ELR (cell line): Measurements from ENCODE around the gene OR11H6.
"Not testable (repeated sequence)": the region's sequence is repeated elsewhere in the genome, so short reads cannot be mapped to it uniquely, and the experiment has no call there.

Experiments used
- DNase-seq: peaks from one replicate; pipeline ENCODE4 v3.0.0-alpha.2; 2015; ENCODE audit warnings: low read depth

Gene OR11H6

GRCh38 chr14:20223410-20223809 is at the start of gene OR11H6:
TSS of gene OR11H6 (plus strand) at chr14:20223710. CDS start at chr14:20223710, 0 bp downstream.
- no peak for DNase-seq

GRCh38 chr14:20174205-20174604 is 49.3 kb upstream of the OR11H6 start:
- not testable (repeated sequence) for DNase-seq

DNA sequence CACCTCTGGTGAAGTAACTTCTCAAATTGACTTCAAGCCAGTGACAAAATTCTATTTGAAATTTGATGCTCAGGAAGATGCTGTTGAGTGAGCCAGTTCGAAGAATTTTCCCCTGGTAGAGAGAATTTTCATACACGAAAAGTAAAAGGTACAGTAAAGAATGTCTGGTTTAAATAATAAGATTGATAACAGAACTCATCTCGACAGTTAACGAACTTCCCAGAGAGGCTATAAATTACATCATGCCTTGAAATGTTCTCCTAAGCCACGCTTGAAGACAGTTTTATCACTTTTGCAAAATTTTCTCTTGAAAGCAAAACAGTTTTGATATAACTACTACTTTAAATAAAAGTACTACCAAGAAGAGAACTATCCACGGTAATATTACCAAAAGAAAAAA is 47.2 kb upstream of the OR11H6 start:
- DNase-seq, result no peak

GRCh38 chr14:20177433-20177974 is 46.0 kb upstream of the OR11H6 start:
- no peak for DNase-seq

DNA sequence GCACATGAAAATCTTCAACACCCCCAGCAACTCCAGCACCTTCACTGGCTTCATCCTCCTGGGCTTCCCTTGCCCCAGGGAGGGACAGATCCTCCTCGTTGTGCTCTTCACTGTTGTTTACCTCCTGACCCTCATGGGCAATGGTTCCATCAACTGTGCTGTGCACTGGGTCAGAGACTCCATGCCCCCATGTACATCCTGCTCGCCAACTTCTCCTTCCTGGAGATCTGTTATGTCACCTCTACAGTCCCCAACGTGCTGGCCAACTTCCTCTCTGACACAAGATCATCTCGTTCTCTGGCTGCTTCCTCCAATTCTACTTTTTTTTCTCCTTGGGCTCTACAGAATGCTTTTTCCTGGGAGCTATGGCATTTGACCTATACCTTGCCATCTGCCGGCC is 44.3 kb upstream of the OR11H6 start:
- no peak for DNase-seq

DNA sequence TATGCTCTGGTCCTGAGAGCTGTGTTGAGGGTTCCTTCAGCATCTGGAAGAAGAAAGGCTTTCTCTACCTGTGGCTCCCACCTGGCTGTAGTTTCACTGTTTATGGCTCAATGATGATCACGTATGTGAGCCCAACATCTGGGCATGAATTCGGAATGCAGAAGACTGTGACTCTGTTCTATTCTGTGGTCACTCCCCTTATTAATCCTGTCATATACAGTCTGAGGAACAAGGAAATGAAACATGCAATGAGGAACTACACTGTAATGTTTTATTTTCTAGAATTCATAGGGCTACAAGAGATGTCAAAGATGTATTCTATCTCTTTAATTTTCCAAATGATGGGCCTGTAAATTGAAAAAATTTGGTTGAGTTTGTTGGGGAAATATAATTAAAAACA is 43.6 kb upstream of the OR11H6 start:
- no peak for DNase-seq

DNA sequence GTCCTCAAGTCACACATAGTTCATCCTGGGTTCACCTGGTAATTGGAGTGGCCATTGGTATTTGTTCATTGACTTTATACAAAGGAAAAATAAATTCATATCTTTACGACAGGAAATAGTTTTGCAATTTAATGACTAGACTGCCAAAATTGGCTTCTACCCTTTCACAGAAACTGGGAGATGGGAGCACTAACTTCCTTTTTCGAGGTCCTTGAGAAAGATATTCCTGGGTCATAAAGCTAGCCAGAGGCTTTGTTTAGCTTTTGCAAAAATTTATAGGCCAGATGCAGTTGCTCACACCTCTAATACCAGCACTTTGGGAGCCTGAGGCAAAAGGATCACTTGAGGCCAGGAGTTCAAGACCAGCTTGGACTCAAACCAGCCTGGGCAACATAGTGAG is 43.0 kb upstream of the OR11H6 start:
- DNase-seq, result no peak

- DNase-seq, result no peak
These were observed 39.3 kb upstream of the OR11H6 start for GRCh38 chr14:20184181-20184580.

DNA sequence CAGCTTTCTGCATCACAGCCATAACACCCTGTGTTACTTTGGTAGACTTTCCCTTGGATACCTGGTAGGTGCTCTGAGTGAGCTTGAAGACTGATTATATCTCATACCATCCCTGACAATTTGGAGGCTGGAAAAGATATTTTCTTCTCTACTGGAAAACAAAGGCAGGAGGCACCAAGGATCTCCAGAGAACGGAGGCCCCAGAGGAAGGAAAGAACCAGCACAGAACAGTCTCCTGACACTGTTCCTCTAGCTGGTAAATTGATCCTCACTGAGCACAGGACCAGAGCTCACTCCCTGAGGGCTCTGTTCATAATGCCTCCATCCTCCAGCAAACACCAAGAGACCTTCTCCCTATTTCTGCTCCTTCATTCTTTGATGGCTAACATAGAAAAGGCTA is 32.9 kb upstream of the OR11H6 start, which contains the start of gene OR11G2:
Gene OR11G2 (plus strand): TSS at position 301 of the 400 bp plus-strand sequence. CDS start 6,542 bp downstream, outside the sequence.
- no peak for DNase-seq

GRCh38 chr14:20191396-20191795 is 32.1 kb upstream of the OR11H6 start:
- DNase-seq, result no peak

DNA sequence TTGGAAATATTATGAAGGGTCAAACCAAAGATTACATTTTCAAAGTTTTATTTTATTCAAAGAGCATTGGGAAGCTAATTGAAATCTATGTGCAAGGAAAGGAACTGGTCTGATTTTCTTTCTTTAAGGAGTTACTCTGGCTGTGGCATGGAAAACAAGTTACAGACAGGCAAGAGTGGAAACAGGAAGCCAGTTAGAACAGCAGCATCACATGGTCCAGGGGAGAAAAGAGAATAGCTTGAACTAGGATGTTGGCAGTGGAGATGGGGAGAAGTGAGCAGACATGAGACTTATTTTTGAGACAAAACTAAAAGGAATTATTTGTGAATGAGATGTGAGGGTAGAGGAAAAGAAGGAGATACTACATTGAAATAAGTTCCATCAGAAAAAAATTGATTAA is 29.4 kb upstream of the OR11H6 start:
- no peak for DNase-seq

DNA sequence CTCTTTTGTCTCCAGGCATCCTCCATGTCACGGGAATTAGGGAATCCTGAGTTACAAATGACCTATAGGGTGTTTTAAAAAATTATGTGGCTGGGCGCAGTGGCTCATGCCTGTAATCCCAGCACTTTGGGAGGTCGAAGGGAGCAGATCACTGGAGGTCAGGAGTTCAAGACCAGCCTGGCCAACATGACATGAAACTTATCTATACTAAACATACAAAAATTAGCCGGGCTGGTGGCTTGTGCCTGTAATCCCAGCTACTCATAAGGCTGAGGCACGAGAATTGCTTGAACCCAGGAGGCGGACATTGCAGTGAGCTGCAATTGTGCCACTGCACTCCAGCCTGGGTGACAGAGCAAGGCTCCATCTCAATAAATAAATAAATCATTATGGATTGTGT is 28.3 kb upstream of the OR11H6 start:
- not testable (repeated sequence) for DNase-seq

DNA sequence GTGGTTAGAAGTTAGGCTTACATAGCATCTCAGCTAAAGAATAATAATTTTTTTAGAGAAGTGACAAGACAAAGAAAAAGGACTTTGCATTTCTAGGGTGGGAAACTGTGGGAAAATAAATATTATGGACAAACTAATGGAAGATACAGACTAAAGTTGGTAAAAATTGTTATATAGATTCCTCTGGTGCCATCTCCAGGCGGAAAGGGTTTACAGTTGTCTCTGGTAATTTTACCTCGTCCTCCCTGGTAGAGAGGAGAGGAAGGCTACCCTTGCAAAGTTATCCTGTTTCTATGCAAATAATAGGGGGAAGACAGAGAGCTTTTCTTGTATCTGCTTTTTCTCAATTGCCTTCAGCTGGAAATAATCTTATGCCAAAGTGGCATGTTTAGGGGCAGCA is 27.6 kb upstream of the OR11H6 start:
- no peak for DNase-seq

GRCh38 chr14:20197459-20197858 is 26.1 kb upstream of the OR11H6 start:
- no peak for DNase-seq

GRCh38 chr14:20198991-20199390 is 24.5 kb upstream of the OR11H6 start:
- no peak for DNase-seq

GRCh38 chr14:20204721-20205120 is 18.8 kb upstream of the OR11H6 start:
- DNase-seq, result no peak

GRCh38 chr14:20209595-20209994 is 13.9 kb upstream of the OR11H6 start:
- DNase-seq, result no peak

GRCh38 chr14:20212406-20212805 is 11.1 kb upstream of the OR11H6 start:
- DNase-seq, result not testable (repeated sequence)

DNA sequence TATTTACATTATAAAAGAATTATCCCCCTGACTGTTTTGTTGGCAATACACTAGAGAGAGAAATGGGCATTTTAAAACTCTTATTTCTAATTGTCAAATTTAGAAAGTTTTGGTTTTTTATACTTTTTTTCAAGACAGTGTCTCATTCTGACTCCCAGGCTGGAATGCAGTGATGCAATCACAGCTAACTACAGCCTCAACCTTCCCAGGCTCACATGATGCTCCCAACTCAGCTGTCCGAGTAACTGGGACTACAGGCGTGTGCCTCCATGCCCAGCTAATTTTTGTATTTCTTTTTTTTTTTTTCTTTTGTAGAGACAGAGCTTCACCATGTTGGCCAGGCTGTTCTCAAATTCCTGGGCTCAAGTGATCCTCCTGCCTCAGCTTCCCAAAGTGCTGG is 8.3 kb upstream of the OR11H6 start:
- DNase-seq, result no peak

GRCh38 chr14:20219033-20219432 is 4.5 kb upstream of the OR11H6 start:
- DNase-seq, result no peak

DNA sequence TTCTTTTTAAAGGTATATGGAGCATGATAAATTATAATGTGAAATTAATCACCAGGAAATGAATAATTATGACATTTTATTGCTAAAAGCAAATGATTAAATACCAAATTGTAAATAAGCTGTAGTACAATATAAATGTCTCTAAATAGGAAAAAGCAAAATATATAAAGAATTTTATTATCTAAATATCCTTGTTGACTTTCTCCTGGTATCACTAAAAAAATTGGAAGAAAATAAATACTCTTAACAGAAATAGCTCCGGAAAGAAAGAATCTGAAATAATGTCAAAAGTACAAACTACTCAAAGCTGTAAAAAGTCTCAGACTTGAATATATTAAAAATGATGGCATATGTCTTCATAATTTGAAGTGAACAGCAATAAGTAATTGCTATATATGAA is 5.2 kb downstream of the OR11H6 start, which contains the start of gene OR11H7:
Gene OR11H7 (plus strand): TSS at position 301 of the 400 bp plus-strand sequence.
- no peak for DNase-seq

DNA sequence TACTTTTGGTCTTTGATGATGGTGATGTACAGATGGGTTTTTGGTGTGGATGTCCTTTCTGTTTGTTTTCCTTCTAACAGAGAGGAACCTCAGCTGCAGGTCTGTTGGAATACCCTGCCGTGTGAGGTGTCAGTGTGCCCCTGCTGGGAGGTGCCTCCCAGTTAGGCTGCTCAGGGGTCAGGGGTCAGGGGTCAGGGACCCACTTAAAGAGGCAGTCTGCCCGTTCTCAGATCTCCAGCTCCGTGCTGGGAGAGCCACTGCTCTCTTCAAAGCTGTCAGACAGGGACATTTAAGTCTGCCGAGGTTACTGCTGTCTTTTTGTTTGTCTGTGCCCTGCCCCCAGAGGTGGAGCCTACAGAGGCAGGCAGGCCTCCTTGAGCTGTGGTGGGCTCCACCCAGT is 11.9 kb downstream of the OR11H6 start:
- not testable (repeated sequence) for DNase-seq

DNA sequence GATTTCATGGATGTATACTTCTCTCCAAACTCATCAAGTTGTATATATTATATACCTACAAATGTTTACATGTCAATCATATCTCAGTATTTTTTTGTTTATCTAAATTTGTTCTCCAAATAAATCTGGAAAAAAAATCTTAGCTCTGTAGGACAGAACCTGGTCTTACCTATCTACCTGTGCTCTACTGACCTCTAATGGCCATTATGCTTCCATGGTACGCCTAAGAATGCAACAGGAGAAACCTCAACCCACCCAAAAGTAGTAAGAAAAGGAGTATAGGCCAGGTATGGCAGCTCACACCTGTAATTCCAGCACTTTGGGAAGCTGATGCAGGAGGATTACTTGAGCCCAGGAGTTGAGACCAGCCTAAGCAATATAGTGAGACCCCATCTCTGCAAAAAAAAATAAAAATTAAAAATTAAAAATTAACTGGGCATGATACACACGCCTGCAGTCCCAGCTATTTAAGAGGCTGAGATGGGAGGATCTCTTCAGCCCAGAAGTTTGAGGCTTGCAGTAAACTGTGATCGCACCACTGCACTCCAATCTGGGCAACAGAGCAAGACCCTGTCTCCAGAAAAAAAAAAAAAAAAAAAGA is 24.2 kb downstream of the OR11H6 start:
- peak; percentile 32 for DNase-seq

GRCh38 chr14:20262642-20263128 is 39.2 kb downstream of the OR11H6 start:
- peak; percentile 92 for DNase-seq
